ENCODE data around the gene GANAB. TPM values are rescaled to one million over a fixed set of nuclear protein-coding genes. Genes with fewer than 3 reads are reported as not detected.

GANAB gene
- total and polyA plus RNA-seq, 2 of the 13 experiments (the other 11 are each of a cell fraction or from before 2014, with no cell fraction given): 99.5 to 234 TPM

DNA sequence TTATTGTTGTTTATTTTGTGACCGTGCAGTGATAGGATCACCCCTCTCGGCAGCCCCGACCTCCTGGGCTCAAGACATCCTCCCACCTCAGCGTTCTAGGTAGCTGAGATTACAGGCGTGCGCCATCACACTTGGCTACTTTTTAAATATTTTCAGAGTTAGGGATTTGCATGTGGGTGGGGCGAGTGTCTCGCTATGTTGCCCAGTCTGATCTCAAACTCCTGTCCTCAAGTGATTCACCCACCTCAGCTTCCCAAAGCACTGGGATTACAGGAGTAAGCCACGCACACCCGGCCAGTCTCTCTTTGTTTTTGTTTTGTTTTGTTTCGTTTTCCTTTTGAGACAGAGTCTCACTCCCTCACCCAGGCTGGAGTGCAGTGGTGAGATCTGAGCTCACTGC lies 7.9 kb upstream of the GANAB start:
- H3K36me3 ChIP-seq (replicated peaks in 1 of 2; ENCODE audit: control insufficient read depth in 1 of 2, insufficient read depth in 2 of 2, low read length in 2 of 2): peaks cover 2 to 5% of the 10 kb centered on the region in 2 experiments; a peak in 3 of 5 replicates
- H3K79me2 ChIP-seq (ENCODE audit: insufficient read depth, low read length): peaks cover 20% of the 10 kb centered on the region
- ChIA-PET CTCF (ENCODE audit: low intra/inter-chr PET ratio, low total read pairs) (no interaction called here), POLR2A (interaction anchor here (0.6 to 6.3 kb wide), 10 partner anchors 10 to 150 kb away, joined by 3 to 186 read pairs (median 8); partner anchors contain the start of genes B3GAT3, C11orf98, CSKMT and EEF1G)
- in situ Hi-C loops (cut with HindIII; ENCODE audit: extremely low pct_ligation_motif_present, low pct_unique_long_range_greater_than_20kb) (no loop called here), intact Hi-C loops (cut with micrococcal nuclease; ENCODE audit: unreplicated experiment) (loop anchor here (5.0 kb wide), 2 partner anchors 42 to 62 kb away; partner anchors contain the start of genes EML3, ROM1 and TUT1)
- FAIRE-seq: no peak
- 77% methylated on average over 11 of the region's 11 CpGs for WGBS (ENCODE audit: low lambda C conversion rate)
- peak overlapping the region; percentile 46; the same call in 1 of the 2 replicates for H3K4me2 ChIP-seq (ENCODE audit: low read depth, low read length)
- H3K9me3 ChIP-seq (ENCODE audit: low read length): no peaks in the 10 kb centered on the region
- H4K20me1 ChIP-seq (ENCODE audit: insufficient read depth, low read length): no peaks in the 10 kb centered on the region; the same call in 1 of the 2 replicates
- no peak overlapping the region for H2AFZ ChIP-seq (ENCODE audit: low read length)
- ATAC-seq: no peak
- H3K9ac ChIP-seq (ENCODE audit: insufficient read depth, low read depth, low read length): no peak overlapping the region
- H3K27ac ChIP-seq (ENCODE audit: extremely low read length, insufficient read depth, low read length): no peak overlapping the region
- BruUV-seq (replicated peaks): no TSS peak
- no peak for DNase-seq (ENCODE audit: low spot score)
- TF ChIP-seq MEIS1 (CRISPR knock-in tag; IDR thresholded peaks at IDR 0.05; ENCODE audit: borderline replicate concordance) (no peak), FOXP4 (CRISPR knock-in tag; IDR thresholded peaks at IDR 0.05) (no peak), SPEN (CRISPR knock-in tag; IDR thresholded peaks at IDR 0.05; ENCODE audit: low read depth) (0 out of 2 replicates have a peak, but pooled peaks have one; percentile 20), ZNF121 (CRISPR knock-in tag; IDR thresholded peaks at IDR 0.05) (peak; percentile 94)
- no peaks in the 10 kb centered on the region for H3K27me3 ChIP-seq (ENCODE audit: control insufficient read depth in 1 of 2, insufficient read depth in 2 of 2, low read length in 2 of 2)
- H3K4me3 ChIP-seq (replicated peaks in 1 of 3; ENCODE audit: insufficient read depth in 1 of 3, low read depth in 2 of 3, low read length in 3 of 3): peak overlapping the region in 1 of 3 experiments; percentile 15; a peak in 1 of 6 replicates
- H3K4me1 ChIP-seq (ENCODE audit: insufficient read depth, low read length): peaks cover 34% of the 10 kb centered on the region
